OCI-M1 (cell line): Measurements from ENCODE around the gene MALT1.
A peak's percentile ranks its signal among the peaks of the same experiment; 100 is the strongest.
"Not testable (repeated sequence)": the region's sequence is repeated elsewhere in the genome, so short reads cannot be mapped to it uniquely, and the experiment has no call there.

Experiments
- DNase-seq: peaks from one replicate; lab custom pipeline; 2025; lab: John Stamatoyannopoulos, UW

MALT1 gene

DNA sequence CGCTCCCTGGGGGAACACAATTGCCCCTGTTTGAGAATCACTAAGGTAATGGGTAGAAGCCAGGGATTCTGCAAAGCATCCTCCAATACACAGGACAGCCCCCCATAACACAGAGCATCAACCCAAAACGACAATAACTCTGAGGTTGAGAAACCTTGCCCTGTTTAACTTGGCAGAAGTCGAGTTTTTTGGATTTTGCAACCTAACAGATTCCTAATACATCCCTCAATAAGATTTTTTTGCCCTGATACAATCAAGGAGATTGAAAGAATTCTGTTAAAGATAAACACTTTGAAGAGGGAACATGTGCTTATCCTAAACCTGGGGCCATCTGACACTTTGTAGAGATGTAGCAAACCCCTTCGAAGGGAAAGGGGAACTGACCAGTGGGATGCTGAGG, 100.9 kb downstream of the MALT1 start:
- DNase-seq = no peak

DNA sequence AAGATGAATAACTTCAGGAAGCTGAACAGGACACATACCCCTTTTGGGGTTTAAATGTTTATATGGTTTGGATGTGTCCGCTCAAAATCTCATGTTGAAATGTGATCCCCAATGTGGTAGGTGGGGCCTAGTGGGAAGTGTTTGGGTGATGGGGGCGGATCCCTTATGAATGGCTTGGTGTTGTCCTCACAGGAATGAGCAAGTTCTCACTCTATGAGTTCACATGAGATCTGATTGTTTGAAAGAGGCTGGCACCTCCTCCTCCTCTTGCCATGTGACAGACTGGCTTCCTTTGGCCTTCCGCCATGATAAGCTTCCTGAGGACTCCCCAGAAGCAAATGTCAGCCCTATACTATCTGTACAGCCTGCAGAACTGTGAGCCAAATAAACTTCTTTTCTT, 104.8 kb downstream of the MALT1 start:
- DNase-seq = no peak

DNA sequence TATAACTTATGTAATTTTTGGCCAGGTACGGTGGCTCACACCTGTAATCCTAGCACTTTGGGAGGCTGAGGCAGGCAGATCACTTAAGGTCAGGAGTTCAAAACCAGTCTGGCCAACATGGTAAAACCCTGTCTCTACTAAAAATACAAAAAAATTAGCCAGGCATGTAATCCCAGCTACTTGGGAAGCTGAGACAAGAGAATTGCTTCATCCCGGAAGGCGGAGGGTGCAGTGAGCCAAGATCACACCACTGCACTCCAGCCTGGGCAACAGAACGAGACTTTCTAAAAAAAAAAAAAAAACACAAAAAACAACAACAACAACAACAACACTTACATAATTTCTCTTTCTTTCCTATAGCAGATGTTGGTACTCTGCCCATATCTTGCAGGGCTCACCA, 105.3 kb downstream of the MALT1 start:
- DNase-seq = not testable (repeated sequence)

DNA sequence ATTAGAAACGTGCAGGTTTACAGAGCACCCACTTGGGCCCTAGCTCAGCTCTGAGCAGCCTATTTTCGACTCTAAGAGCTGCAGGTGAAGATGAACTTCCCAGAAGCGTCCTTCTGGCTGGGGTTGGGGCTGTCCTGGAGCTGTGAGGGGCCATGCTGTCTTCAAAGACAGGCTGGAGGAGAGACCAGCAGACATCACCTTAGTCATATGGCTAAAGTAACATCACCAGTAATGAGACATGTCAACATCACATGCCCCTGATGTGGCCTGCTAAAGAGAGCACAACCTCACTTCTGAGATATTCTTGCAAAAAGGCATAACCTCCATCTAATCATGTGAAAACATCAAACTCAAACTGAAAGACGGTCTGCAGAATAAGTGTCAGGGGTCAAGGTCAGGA, 106.2 kb downstream of the MALT1 start:
- no peak for DNase-seq

DNA sequence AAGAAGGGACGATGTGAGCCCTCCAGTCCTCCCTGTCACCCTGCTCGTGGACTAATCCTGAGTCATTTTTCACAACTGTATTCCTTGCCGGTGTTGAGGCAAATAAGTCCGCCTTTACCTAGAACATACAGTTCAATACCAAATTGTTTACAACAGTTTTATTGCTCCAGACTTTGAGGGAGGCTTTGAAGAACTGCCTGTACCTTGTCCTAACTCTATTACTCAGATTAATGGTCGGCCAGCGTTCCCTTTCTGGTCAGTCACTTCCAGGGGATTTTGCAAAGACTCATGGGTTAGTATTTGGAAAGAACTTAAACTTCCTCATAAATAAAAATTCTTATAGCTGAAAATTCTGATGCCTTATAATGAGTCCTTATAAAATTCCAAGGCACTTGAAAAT, 108.3 kb downstream of the MALT1 start:
- no peak for DNase-seq

DNA sequence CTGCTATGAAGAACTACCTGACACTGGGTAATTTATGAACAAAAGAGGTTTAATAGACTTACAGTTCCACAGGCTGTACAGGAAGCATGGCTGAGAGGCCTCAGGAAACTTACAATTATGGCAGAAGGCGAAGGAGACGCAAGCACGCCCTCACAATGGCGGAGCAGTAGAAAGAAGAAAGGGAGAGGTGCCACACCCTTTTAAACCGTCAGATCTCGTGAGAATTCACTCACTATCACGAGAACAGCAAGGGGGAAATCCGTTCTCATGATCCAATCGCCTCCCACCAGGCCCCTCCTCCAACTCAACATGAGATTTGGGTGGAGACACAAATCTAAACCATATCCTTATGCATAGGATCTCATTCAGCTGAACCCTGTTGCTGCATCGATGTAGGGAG, 108.8 kb downstream of the MALT1 start:
- DNase-seq = peak; percentile 11

DNA sequence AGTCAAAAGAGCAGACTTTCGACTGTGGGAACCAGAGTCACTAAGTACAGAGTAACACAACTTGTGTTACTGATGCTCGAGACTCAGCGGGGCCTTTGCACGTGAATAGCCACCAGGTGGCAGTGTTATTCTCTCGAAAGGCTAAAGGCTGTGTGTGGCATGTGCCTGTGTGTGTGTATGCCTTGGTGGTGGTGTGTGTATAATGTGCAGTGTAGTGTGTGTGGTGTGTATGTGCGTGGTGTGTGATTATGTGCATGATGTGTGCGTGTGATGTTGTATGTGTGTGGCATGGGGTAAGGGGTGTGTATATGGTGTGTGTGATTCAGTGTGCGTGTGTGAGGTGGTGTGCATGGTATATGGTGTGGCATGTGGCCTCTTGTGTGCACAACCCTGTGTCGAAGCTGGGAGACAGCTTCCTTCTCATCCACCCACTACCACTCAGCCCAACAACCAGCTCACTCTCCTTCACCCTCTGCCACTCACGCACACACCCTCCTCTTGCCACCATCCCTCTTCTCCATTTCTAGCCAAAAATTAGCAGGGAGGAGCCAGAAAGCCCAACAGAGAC, 110.4 kb downstream of the MALT1 start:
- DNase-seq = peak; percentile 83

DNA sequence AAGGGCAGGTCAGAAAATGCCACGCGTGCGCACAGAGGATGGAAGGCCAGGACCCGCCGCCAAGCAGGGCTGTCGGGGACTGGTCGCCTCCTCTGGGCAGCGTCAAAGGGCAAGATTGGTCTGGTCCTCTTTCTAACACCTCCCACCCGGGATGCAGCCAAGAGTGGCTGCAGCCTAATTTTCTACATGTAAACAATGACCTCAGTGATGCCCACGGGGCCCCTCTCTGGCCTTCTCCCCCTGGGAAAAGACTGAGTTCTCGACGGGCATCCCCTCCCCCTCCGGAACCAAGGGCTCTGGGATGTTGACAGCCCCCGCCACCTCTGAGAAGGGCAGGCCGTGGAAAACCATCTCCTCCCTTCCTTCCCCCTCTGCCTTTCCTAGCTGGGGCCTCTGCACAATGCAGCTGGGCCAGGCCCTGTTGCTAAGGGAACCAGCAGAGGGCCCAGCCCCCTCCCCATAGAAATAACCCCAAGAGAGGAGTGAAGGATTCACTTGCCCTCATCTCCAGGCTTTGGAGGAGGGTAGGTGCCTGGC, 113.4 kb downstream of the MALT1 start:
- no peak for DNase-seq

DNA sequence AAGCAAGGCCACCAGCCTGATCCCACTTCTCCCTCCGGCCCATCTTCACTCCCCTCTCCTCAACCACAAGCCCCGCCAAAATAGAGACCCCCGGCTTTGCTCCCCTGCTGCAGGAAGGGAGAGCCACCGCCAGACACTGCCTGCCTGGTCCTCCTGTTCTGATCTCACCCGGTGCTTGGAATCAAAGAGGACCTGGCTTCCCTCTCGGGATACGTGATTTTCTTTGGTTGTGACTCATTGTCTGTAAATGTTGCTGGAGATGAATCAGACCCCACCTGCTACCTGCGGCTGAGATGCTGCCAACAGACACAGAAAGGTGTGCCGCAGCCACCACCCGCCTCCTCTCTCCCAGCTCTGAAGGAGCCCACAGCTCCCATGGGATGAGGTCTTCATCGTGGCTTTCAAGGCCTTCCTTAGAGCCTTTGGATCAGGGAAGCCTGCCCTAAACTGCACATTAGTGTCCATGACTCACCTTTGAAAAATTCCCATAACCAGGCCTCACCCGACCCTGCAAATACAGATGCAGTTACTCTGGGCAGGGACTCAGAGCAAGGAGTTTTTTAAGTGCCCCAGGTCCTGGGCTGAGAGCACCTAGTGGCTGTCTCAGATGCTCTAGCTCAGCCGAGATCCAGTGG, 114.0 kb downstream of the MALT1 start:
- no peak for DNase-seq

DNA sequence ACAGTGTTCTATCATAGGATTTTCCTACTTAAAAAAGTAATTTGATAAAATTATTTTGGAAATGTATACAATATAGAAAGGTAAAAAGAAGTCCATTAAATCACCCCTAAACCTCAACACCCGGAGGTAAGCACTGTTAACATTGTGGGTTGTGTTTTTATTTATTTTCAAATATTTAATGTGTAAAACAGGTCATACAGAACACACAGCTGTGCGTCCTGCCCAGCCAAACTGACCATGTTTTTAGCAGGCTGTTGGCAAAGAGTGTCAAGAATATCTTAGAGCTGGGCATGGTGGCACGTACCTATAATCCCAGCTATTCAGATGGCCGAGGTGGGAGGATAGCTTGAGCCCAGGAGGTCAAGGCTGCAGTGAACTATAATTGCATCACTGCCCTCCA, 114.6 kb downstream of the MALT1 start:
- no peak for DNase-seq

DNA sequence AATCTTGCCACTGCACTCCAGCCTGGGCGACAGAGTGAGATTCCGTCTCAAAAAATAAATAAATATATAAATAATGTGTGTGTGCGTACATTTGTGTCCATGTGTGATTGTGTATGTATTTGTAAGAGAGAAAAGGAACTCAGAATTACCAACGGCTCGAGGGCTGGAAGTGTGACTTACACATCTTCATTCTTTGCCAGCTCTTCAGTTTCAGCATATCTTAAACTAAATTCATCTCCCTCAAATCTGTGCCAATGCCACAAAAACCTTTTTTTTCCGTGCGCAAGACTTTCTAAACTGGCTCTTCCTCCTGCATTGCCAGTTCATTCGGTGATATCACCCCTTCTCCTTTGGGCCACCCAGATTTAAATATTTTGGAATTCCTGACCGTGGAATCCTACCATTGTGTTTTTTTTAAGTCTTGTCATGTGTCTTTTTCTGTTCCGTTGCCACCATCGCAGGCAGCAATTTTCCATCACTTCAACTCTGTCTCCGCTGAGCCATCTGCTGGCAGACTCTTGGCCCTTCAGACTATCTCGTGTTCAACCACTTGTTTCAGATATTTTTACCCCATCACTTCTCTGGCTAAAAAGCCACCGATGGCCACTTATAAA, 116.4 kb downstream of the MALT1 start:
- DNase-seq = no peak

DNA sequence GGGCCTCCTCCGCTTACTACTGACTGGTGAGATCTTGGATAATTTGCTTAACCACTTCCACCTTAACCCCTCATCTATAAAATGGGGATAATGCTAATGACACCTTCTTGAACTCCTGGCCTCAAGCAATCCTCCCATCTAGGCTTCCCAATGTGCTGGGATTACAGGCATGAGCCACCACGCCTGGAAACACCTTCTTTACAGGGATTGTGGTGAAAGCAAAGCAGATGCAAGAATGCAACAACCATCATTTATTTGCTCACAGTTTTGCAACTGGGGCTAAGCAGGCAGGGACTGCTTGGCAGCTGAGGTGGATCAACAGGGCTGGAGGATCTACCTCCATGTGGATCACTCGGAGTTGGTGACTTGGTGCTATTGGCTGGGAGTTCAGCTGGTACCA, 117.2 kb downstream of the MALT1 start:
- DNase-seq = no peak

DNA sequence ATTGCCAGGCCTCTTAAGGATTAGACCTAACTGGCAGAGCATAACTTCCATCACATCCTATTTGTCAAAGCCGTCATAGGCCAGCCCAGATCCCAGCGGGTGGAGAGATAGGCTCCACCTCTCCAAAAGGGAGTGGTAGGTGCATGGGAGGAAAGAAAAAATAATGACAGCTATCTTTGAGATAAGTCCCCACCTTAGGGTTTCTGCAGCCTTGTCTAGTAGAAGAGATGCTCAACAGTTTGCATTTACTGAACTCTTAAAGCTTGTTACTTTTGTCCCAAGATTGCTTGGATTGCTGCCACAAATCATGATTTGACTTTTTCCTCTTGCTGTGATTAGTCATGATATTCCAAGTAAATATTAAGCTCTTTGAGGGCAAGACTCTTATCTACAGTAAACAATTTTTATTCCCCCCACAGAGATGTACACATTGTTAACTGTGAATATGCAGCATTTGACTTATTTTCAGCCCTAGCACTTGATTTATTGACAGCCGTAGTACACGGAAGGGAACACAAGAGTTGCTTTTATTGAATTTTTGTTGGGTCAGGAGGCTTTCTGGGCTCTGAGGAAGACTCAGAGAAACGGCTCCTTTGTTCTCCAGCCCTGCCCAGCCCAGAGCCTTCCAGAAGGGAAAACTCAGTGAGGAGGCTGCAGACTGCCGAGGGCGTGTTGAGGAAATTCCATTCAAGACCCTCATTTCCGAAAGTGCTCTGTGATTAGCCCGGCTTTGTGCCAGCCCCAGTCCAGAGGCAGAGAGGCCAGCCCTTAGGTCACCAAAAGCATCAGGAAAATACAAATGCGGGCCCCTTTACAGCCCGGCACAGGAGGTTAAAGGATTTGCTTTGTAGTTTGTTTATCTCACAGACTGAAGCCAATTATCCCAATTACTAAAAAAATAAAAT, 118.0 kb downstream of the MALT1 start:
- no peak for DNase-seq

DNA sequence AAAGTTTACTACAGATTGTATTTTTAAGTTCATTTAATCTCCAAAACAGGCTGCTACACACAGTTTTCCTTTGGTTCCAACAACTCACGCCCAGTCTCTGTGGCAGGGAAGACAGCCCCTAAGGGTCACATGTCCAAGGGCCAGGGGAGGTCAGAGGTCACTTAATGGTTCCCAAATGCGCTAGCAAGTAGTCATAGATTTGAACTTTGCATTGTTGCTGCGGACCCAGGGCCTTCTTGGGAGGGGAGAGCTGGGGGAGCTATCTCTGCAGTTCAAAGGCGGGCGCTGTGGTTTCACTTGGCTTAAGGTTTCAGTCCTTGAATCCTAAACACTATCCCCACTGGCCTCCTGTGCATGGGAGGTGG, 118.6 kb downstream of the MALT1 start:
- DNase-seq = no peak

DNA sequence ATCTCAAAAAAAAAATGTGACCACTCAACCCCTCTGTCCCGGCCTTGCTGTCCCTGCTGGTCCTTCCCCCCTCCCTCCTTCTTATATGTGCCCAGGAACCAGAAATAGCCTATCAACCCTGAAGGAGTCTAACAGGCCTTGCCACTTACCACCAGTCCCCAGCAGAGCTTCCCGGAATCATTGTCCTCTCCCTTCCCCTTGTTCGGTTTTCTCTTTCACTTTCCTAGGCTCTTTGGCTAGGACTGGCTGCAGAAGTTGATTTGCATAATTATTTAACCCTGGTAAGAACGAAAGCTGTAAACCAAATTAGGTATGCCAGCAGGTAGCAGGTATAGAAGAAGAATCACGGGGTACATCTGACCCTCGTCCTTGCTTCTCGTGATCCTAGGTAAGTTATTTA, 120.8 kb downstream of the MALT1 start:
- DNase-seq = no peak

DNA sequence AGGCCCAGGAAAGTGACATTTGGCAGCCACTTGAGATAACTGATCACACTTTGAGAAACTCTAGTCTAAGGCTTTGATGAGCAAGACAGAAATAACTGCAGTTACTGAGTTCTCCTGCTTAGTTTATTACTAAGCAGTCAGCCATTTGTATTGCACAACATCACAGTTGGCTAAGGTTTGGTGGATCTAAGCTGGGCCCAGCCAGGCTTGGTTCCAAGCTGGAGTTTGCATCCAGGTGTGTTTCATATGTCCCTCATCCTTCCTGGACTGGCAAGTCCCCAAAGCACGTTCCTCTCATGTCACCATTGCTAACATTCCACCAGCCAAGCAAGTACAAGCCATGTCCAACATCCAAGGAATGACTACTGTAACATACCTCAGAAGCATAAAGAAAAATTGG, 122.1 kb downstream of the MALT1 start:
- DNase-seq = no peak

DNA sequence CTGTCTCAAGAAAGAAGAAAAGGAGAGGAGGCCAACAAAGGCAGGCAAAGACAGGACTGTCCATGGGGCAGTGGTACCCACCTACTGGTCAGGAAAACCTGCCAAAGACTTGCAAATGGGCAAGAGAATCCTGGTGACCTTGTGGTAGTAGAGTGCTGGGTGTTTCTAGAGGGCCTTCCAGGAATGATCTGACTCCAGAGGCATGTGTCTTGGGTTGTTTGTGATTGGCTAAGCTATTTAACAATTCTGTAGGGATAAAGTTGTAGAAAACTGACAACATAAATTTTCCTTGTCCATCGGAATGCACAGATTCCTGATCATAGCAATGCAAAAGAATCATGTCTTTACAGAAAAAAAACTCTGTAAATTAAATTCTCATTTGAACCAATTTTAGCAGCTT, 125.0 kb downstream of the MALT1 start:
- DNase-seq = no peak

DNA sequence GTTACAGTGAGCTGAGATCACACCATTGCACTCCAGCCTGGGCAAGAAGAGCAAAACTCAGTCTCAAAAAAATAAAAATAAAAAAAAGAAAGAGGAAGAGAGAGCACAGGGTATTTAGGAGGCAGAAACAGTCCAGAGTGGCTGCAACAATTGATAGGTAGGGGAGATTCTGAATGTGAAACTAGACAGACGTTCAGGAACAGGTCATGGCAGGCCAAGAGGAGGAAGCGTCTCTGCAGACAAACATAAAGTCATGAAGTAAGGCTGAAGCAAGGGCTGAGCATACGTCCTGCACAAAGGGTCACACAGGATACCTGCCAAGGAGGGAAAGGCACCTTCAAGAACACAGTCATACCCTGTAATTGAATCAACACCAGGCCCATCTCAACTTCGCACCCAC, 129.3 kb downstream of the MALT1 start:
- DNase-seq = peak; percentile 10

DNA sequence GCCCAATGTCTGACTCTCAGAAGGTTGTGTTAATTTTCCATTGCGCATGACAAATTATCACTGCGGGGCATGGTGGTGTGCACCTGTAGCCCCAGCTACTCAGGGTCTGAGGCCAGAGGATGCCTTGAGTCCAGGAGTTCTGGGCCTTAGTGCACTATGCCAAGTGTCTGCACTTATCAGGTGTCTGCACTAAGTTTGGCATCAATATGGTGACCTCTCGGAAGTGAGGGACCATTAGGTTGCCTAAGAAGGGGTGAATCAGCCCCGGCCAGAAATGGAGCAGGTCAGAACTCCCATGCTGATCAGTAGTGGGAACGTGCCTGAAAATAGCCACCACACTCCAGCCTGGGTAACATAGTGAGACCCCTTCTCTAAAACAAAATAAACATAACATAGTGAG, 131.7 kb downstream of the MALT1 start:
- DNase-seq = no peak

DNA sequence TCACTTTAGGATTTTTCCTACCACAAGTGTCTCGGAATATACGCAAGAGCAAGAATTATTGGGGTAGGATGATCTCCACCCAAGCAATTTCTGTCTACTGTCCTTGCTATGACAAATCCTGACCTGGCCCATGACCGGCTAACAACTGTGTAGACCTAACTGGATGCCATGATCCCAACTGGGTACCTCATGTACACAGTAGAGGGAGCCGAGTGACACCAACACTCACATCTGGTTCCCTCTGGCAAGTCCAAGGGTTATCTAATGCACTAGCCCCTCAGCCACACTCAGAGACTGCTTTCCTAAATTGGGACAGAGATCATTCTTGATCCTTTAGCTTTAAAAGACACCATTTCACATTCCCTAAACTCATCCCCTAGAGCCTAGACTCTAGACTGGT, 132.7 kb downstream of the MALT1 start:
- DNase-seq = no peak
